Stimulated activated CD8-positive, alpha-beta memory T cell treated with anti-CD3 and anti-CD28 coated beads, Interleukin-7, amount 100 ng/mL, for 1 hour (primary cell): ENCODE measurements around the gene ERP29.
"Not testable (repeated sequence)": the region's sequence is repeated elsewhere in the genome, so short reads cannot be mapped to it uniquely, and the experiment has no call there.

Source experiments
- DNase-seq, 2 donors: peaks; one replicate each; pipeline ENCODE4 v3.0.0-alpha.2; 2020; ENCODE audit warnings: low read depth in 2 of 2

Gene ERP29

GRCh38 chr12:112035219-112035785, 22.1 kb downstream of the ERP29 start:
- no peak for DNase-seq

GRCh38 chr12:112036614-112037013, 23.4 kb downstream of the ERP29 start:
- not testable (repeated sequence) for DNase-seq

- DNase-seq = no peak
These were observed 32.8 kb downstream of the ERP29 start for GRCh38 chr12:112046003-112046402.

GRCh38 chr12:112049351-112049750, 36.1 kb downstream of the ERP29 start:
- DNase-seq = no peak

GRCh38 chr12:112061137-112061536, 47.9 kb downstream of the ERP29 start:
- no peak for DNase-seq

GRCh38 chr12:112063273-112063672, 50.0 kb downstream of the ERP29 start:
- no peak for DNase-seq

- no peak for DNase-seq
These were observed 53.3 kb downstream of the ERP29 start for GRCh38 chr12:112066566-112066965.
